SU-DHL-6 (cell line): Measurements from ENCODE around the gene CLSTN2.

ENCODE experiments used
- H2AFZ ChIP-seq: fragments of 200-600 bp; sonication (generic); 2 replicates; pipeline ENCODE4 v1.6.1; 2014; ENCODE audit warnings: low read depth, mild to moderate bottlenecking, moderate library complexity, mixed read lengths, antibody characterized with exemption, low read length; ENCODE audit not compliant: severe bottlenecking
- H3F3A ChIP-seq: fragments of 200-600 bp; shearing (Covaris generic); 2 replicates; pipeline ENCODE4 v1.6.0; 2016; ENCODE audit warnings: antibody characterized with exemption, mild to moderate bottlenecking; ENCODE audit not compliant: insufficient read depth
- H3K27ac ChIP-seq: fragments of 200-600 bp; sonication (generic); 2 replicates; pipeline ENCODE4 v1.5.1; 2016; ENCODE audit warnings: low read depth, mild to moderate bottlenecking, low read length, moderate library complexity, mixed read lengths
- H3K27me3 ChIP-seq: fragments of 200-600 bp; sonication (generic), shearing (Covaris generic); 2 replicates; pipeline ENCODE4 v1.6.0; 2014; ENCODE audit warnings: mild to moderate bottlenecking, low read length
- H3K36me3 ChIP-seq: fragments of 200-600 bp; sonication (generic); 2 replicates; pipeline ENCODE4 v1.6.1; 2014; ENCODE audit warnings: mild to moderate bottlenecking, low read length, mixed read lengths
- H3K4me2 ChIP-seq: fragments of 300-600, 200-600 bp; shearing (Covaris generic), sonication (generic); 2 replicates; pipeline ENCODE4 v1.6.0; 2014; ENCODE audit warnings: low read length, low read depth, mild to moderate bottlenecking; ENCODE audit not compliant: poor library complexity, severe bottlenecking
- H3K4me3 ChIP-seq: fragments of 200-600 bp; sonication (generic); 2 replicates; pipeline ENCODE4 v1.5.1; 2014; ENCODE audit warnings: antibody characterized with exemption, low read length, mild to moderate bottlenecking, mixed read lengths; ENCODE audit not compliant: insufficient read depth, poor library complexity, severe bottlenecking
- H3K79me2 ChIP-seq: fragments of 200-600 bp; sonication (generic); 2 replicates; pipeline ENCODE4 v1.6.1; 2014; ENCODE audit warnings: mild to moderate bottlenecking, low read length, moderate library complexity; ENCODE audit not compliant: insufficient read depth
- H3K9ac ChIP-seq: fragments of 200-600 bp; sonication (generic); 2 replicates; pipeline ENCODE4 v1.7.0; 2014; ENCODE audit warnings: mild to moderate bottlenecking, low read length
- H3K9me2 ChIP-seq: fragments of 200-600 bp; sonication (generic); replicated peaks from 2 replicates; pipeline ENCODE4 v1.6.1; 2014; ENCODE audit warnings: low read length; ENCODE audit not compliant: insufficient read depth
- H3K9me3 ChIP-seq: fragments of 200-600 bp; sonication (generic); 2 replicates; pipeline ENCODE4 v1.6.1; 2014; ENCODE audit warnings: low read length, mixed read lengths; ENCODE audit not compliant: insufficient read depth
- H4K20me1 ChIP-seq: fragments of 200-600 bp; sonication (generic); 2 replicates; pipeline ENCODE4 v1.6.1; 2014; ENCODE audit warnings: low read depth, mild to moderate bottlenecking, antibody characterized with exemption, low read length, moderate library complexity, mixed read lengths
- CTCF ChIP-seq: fragments of 200-600 bp; sonication (generic); IDR thresholded peaks from one replicate; pipeline ENCODE4 v1.5.1; 2017; ENCODE audit warnings: antibody characterized with exemption, mild to moderate bottlenecking, low read length, moderate library complexity; ENCODE audit not compliant: insufficient read depth, poor library complexity, severe bottlenecking
- EZH2phosphoT487 ChIP-seq: fragments of 200-600 bp; sonication (generic), shearing (Covaris generic); conservative IDR thresholded peaks from 2 replicates; pipeline ENCODE4 v1.6.1; 2018; ENCODE audit warnings: mild to moderate bottlenecking, antibody characterized with exemption, low read length, moderate library complexity, mixed read lengths

Gene CLSTN2

DNA sequence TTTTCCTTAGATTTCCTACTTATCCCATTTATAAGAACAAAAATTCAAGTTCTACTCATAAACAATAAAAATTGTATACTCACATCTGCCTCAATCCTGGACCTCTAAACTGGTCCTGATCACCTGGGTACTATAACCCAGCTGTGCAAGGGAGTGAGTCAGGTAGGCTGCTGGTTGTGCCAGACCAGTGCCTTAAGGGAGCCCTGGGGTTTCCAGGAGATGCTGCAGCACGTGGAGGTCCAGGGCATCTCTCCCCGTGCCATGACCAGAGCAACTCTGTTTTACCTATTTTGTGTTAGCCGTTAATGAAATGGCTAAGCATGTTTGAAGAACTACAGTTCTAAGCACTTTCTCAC lies 602.7 kb downstream of the CLSTN2 start:
- no peak overlapping the region for H2AFZ ChIP-seq
- no peak overlapping the region for H3K4me2 ChIP-seq
- TF ChIP-seq CTCF: no peak
- no peak for TF ChIP-seq EZH2phosphoT487
- no peaks in the 10 kb centered on the region for H4K20me1 ChIP-seq
- no peak overlapping the region for H3K4me3 ChIP-seq
- no peaks in the 10 kb centered on the region for H3K36me3 ChIP-seq
- no peaks in the 10 kb centered on the region for H3K79me2 ChIP-seq
- H3K27me3 ChIP-seq: no peaks in the 10 kb centered on the region
- no peak overlapping the region for H3K9ac ChIP-seq
- no peak overlapping the region for H3K27ac ChIP-seq
- H3K9me3 ChIP-seq: no peaks in the 10 kb centered on the region
- no peaks in the 10 kb centered on the region for H3F3A ChIP-seq
- no peaks in the 10 kb centered on the region for H3K9me2 ChIP-seq

- no peaks in the 10 kb centered on the region for H3F3A ChIP-seq
- no peaks in the 10 kb centered on the region for H3K79me2 ChIP-seq
- H3K36me3 ChIP-seq: no peaks in the 10 kb centered on the region
- no peaks in the 10 kb centered on the region for H3K27me3 ChIP-seq
- TF ChIP-seq EZH2phosphoT487: no peak
- no peak for TF ChIP-seq CTCF
- no peak overlapping the region for H3K9ac ChIP-seq
- no peak overlapping the region for H2AFZ ChIP-seq
- H3K27ac ChIP-seq: no peak overlapping the region
- H3K9me2 ChIP-seq: no peaks in the 10 kb centered on the region
- no peaks in the 10 kb centered on the region for H4K20me1 ChIP-seq
- H3K4me3 ChIP-seq: no peak overlapping the region
- no peak overlapping the region for H3K4me2 ChIP-seq
- H3K9me3 ChIP-seq: no peaks in the 10 kb centered on the region
These were observed 605.3 kb downstream of the CLSTN2 start for GRCh38 chr3:140540262-140540661.

DNA sequence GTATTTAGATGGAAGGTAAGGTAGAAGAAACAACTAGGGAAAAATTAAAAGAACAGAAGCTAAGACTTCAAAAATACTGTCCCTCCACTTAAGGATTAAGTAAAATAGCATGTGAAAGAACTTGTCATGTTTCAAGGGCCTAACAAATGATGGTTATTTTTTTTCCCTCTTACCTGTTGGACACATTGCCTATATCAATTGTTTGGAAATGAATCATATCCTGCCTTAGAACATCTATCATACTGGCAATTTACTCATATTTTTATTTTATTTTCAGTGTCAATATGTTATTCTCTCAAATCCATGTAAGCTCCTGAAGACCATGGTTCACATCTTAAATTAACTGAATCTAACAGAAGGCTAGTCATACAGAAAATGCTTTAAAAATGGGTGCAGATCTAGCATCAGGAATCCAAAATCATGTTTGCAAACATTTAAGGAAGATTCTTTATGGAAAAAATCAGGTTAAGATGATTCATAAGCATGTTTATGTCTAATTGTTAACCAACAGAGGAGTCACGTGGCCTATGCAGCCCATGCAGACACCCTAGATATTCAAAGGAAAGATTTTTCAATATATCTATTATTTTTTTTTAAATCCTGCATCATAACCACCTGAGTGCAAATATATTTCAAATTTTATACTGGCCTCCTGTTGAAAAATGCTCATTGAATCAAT lies 607.1 kb downstream of the CLSTN2 start:
- no peak overlapping the region for H3K27ac ChIP-seq
- no peaks in the 10 kb centered on the region for H3K9me2 ChIP-seq
- H3K9me3 ChIP-seq: no peaks in the 10 kb centered on the region
- no peaks in the 10 kb centered on the region for H3K79me2 ChIP-seq
- no peaks in the 10 kb centered on the region for H3F3A ChIP-seq
- H3K9ac ChIP-seq: no peak overlapping the region
- H3K27me3 ChIP-seq: no peaks in the 10 kb centered on the region
- H2AFZ ChIP-seq: no peak overlapping the region
- no peak overlapping the region for H3K4me2 ChIP-seq
- no peak for TF ChIP-seq EZH2phosphoT487
- no peak for TF ChIP-seq CTCF
- H3K4me3 ChIP-seq: no peak overlapping the region
- H4K20me1 ChIP-seq: no peaks in the 10 kb centered on the region
- H3K36me3 ChIP-seq: no peaks in the 10 kb centered on the region
